Subcutaneous adipose tissue (tissue), 4 donors: ENCODE measurements around the gene CHST1. TPM values are rescaled to one million over a fixed set of nuclear protein-coding genes. Genes with fewer than 3 reads are reported as not detected.

Experiments
- CTCF ChIP-seq: fragments of 450-650 bp; IDR thresholded peaks from one replicate; pipeline ENCODE4 v1.5.1; 2016; ENCODE audit warnings: low read depth, mild to moderate bottlenecking, control low read depth, antibody characterized with exemption, moderate library complexity
- total RNA-seq, 4 donors: library from RNA; depleted of rRNA; stranded (reverse); fragments of >200 nt; gene quantifications; one replicate each; pipeline ENCODE4 v1.1.0, GENCODE V29; 2016

CHST1 gene
- total RNA-seq, 4 donors from 2014 or later, result 0.98 to 2.2 (median 1.2) TPM

GRCh38 chr11:45658292-45658991 is 7.0 kb downstream of the CHST1 start:
- TF ChIP-seq CTCF, result no peak

GRCh38 chr11:45657496-45658260 is 7.7 kb downstream of the CHST1 start:
- no peak for TF ChIP-seq CTCF

GRCh38 chr11:45655831-45656230 is 9.6 kb downstream of the CHST1 start:
- TF ChIP-seq CTCF, result no peak

GRCh38 chr11:45655347-45655756 is 10.1 kb downstream of the CHST1 start:
- no peak for TF ChIP-seq CTCF

GRCh38 chr11:45655012-45655283 is 10.5 kb downstream of the CHST1 start:
- no peak for TF ChIP-seq CTCF

- no peak for TF ChIP-seq CTCF
Measured at GRCh38 chr11:45654231-45655011, 11.0 kb downstream of the CHST1 start.

- TF ChIP-seq CTCF, result no peak
Measured at GRCh38 chr11:45653277-45653676, 12.1 kb downstream of the CHST1 start.
